Measurements from ENCODE around the gene LRRC51. TPM values are rescaled to one million over a fixed set of nuclear protein-coding genes. Genes with fewer than 3 reads are reported as not detected.

The LRRC51 gene
- total and polyA plus RNA-seq, 2 donors (not counting 3 experiments of a cell fraction or from before 2014, with no cell fraction given) = 3.5 to 6.1 TPM

DNA sequence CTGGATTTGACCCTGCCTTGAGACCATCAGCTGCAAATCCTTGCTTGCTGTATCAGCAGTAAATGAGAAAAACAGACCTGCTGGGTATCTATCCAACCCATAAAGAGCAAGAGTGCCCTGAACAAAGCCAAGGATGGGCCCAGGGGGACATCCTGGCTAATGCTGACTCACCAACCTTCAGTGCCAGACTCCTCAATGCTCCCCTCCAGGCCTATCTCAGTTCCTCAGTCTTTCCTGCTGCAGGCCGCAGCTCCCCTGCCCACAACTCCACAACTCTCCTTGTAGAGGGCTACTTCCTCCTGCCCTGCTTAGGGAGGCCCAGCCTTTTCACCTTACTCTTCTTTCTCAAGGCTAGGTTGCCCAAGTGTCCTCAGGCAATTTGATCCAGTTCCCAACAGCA is 19.8 kb downstream of the LRRC51 start:
- TF ChIP-seq MYC (IDR thresholded peaks at IDR 0.05; ENCODE audit: low read depth, low read length) (no peak), POLR2A (IDR thresholded peaks at IDR 0.05; ENCODE audit: low read depth, low read length) (no peak), FOS (IDR thresholded peaks at IDR 0.05; ENCODE audit: borderline replicate concordance, insufficient read depth, low read length) (no peak), POLR2AphosphoS5 (IDR thresholded peaks at IDR 0.05; ENCODE audit: insufficient read depth, low read depth, low read length) (no peak), JUN (IDR thresholded peaks at IDR 0.05; ENCODE audit: borderline replicate concordance, insufficient read depth, insufficient read length, low read depth) (no peak), EZH2 (IDR thresholded peaks at IDR 0.05; ENCODE audit: borderline replicate concordance, low read depth, low read length, severe bottlenecking) (no peak), GATA2 (IDR thresholded peaks at IDR 0.05; ENCODE audit: insufficient read depth, insufficient read length, low read depth, low read length) (no peak)
- TF ChIP-seq, protein P1, sequence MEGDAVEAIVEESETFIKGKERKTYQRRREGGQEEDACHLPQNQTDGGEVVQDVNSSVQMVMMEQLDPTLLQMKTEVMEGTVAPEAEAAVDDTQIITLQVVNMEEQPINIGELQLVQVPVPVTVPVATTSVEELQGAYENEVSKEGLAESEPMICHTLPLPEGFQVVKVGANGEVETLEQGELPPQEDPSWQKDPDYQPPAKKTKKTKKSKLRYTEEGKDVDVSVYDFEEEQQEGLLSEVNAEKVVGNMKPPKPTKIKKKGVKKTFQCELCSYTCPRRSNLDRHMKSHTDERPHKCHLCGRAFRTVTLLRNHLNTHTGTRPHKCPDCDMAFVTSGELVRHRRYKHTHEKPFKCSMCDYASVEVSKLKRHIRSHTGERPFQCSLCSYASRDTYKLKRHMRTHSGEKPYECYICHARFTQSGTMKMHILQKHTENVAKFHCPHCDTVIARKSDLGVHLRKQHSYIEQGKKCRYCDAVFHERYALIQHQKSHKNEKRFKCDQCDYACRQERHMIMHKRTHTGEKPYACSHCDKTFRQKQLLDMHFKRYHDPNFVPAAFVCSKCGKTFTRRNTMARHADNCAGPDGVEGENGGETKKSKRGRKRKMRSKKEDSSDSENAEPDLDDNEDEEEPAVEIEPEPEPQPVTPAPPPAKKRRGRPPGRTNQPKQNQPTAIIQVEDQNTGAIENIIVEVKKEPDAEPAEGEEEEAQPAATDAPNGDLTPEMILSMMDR (IDR thresholded peaks at IDR 0.05; ENCODE audit: extremely low read depth in 1 of 2, insufficient read depth in 1 of 2, low read depth in 1 of 2, low read length in 2 of 2) = no peak
- TF ChIP-seq, protein P2, sequence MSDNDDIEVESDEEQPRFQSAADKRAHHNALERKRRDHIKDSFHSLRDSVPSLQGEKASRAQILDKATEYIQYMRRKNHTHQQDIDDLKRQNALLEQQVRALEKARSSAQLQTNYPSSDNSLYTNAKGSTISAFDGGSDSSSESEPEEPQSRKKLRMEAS (IDR thresholded peaks at IDR 0.05; ENCODE audit: insufficient read depth, insufficient read length) = no peak
- dilution Hi-C loops (cut with MboI; ENCODE audit: extremely low pct_ligation_motif_present, low sequenced_read_pairs) = no loop called here

More for the DNA sequence above, 19.8 kb downstream of the LRRC51 start:
- no peaks in the 10 kb centered on the region for H3K27me3 ChIP-seq (ENCODE audit: control insufficient read depth in 2 of 2, insufficient read depth in 2 of 2, low read length in 2 of 2)
- H3K9me3 ChIP-seq (replicated peaks; ENCODE audit: control insufficient read depth, insufficient read depth, low read length) = no peaks in the 10 kb centered on the region
- no peak overlapping the region for H3K4me3 ChIP-seq (replicated peaks in 1 of 3; ENCODE audit: insufficient read depth in 1 of 3, low read depth in 1 of 3, low read length in 3 of 3)
- no TSS peak for BruUV-seq (replicated peaks)
- CTCF ChIA-PET = interaction anchor here (0.7 to 3.4 kb wide), 9 partner anchors 8 to 330 kb away, joined by 3 to 35 read pairs (median 5); partner anchors contain the start of gene ANAPC15
- H3K27ac ChIP-seq (ENCODE audit: insufficient read depth, low read depth, low read length) = no peak overlapping the region
- H3K4me1 ChIP-seq (ENCODE audit: control insufficient read depth, extremely low read depth, insufficient read depth, low read length) = peaks cover 26% of the 10 kb centered on the region
- no peaks in the 10 kb centered on the region for H4K20me1 ChIP-seq (replicated peaks; ENCODE audit: control insufficient read depth, extremely low read depth, insufficient read depth, low read length)
- POLR2A ChIA-PET = interaction anchor here (1.2 kb wide), 1 partner anchor 12 kb away, joined by 3 read pairs; the partner anchor contains the start of gene ANAPC15
- peaks cover 11 to 19% of the 10 kb centered on the region in 2 experiments for H3K36me3 ChIP-seq (ENCODE audit: control insufficient read depth in 2 of 2, extremely low read depth in 1 of 2, insufficient read depth in 2 of 2, low read length in 2 of 2)
- intact Hi-C loops (cut with micrococcal nuclease) = no loop called here
- DNase-seq (ENCODE audit: low read depth, low spot score) = peak; percentile 44
- H2AFZ ChIP-seq (ENCODE audit: low read depth, low read length) = no peak overlapping the region
- peaks cover 29% of the 10 kb centered on the region for H3K79me2 ChIP-seq (ENCODE audit: control insufficient read depth, insufficient read depth, low read length)
- no peaks in the 10 kb centered on the region for H3K9me1 ChIP-seq (replicated peaks; ENCODE audit: control insufficient read depth, extremely low read depth, insufficient read depth, low read length)
- FAIRE-seq = no peak
- H3K9ac ChIP-seq (replicated peaks; ENCODE audit: extremely low read depth, insufficient read depth, low read length) = no peak overlapping the region
- peak overlapping the region; percentile 14 for H3K4me2 ChIP-seq (ENCODE audit: insufficient read depth, low read length)

Data from endothelial cell of umbilical vein (primary cell).